Activated CD4-positive, CD25-positive, alpha-beta regulatory T cell (primary cell): ENCODE data around the gene CCNF.
"Not testable (repeated sequence)": the region's sequence is repeated elsewhere in the genome, so short reads cannot be mapped to it uniquely, and the experiment has no call there.

Experiments
- DNase-seq, 4 experiments: peaks; one replicate each; lab custom pipeline; 2025; lab: John Stamatoyannopoulos, UW

CCNF gene

DNA sequence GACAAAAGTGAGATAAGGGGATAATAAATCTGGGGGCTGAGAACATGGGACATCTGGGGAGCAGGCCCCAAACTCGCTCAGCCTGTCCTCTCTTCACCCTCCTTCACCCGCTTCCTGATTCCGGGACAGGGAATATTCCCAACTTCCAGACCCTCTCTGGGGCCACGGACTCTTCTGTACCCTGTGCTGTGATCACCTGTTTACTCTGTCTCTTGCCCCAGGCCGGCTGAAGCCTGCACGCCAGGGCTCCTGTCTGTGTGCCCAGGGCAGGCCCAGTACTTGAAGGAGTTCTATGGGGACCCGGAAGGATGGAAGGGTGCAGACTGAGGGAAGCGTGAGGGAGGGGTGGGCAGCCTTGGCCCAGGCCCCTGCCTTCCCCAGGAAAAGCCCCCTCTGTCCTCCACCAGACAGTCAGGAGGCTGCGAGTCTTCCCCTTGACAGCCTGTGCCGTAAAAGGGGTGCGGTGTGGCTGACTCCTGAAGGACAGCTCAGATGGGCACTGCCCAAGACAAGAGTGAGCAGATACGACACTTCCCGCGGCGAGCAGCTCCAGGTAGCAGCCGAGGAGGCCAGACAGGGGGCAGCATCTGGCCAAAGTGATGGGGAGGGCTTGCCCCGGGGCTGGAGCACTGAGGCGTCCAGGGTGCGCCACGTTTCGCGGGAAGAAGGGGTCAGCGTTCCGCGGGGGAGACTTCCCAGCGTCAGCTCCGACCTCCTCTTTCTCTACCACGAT, 1.0 kb upstream of the CCNF start:
- peak in 1 of 4 experiments; percentile 19 for DNase-seq

DNA sequence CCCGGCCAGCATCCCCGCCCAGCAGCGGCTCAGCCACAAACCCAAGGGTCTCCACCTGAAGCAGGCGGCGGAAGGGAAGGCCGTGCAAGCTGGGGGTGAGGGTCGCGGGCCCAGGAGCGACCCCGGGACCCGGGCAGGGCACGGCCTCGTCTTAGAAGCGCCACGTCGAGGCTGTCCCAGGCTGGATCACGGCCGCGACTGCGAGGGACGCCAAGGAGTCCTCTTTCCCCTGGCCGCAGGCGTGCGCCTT, 538 bp upstream of the CCNF start:
- no peak for DNase-seq

DNA sequence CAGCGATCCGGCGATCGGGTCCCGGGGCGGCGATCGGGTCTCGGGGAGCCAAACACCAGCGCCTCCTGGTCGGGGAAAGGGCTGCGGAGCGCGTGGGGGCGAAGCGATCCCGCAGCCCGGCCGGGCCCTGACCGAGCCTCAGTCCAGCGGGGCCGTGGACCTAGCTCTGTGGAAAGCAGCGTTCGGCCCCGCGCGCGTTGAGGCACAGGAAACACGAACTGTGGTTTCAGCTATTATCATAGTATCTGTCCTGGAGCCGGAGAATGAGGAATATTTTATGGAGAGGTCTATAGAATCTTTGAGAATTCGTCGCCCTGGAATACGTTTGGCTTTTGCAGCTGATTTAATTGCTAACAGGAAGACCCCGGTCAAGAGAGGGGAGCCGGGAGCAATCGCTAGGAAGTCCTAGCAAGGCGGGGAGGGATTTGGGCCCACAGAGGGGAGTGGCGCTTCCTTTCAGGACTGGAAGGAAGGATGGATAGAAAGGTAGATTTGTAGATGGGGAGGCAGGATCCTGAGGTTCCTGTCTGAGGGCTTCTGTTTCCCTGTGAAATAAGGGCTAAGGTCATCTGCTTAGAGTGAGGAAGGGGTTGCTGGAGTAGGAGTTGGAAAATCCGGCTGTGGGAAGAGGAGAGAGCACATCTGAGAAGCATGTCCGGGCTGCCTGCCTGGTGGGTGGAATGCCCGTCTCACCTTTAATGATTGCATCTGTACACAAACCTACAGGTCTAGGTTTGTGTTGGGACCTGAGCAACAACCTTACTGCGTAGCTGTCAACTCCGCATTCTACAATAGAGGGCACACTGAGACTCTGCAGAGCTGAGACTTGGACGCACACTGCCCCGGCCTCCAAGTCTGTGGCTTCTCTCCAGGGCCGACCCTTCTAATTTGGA, 770 bp downstream of the CCNF start:
- no peak for DNase-seq

GRCh38 chr16:2432286-2432685, 3.0 kb downstream of the CCNF start:
- DNase-seq: no peak

DNA sequence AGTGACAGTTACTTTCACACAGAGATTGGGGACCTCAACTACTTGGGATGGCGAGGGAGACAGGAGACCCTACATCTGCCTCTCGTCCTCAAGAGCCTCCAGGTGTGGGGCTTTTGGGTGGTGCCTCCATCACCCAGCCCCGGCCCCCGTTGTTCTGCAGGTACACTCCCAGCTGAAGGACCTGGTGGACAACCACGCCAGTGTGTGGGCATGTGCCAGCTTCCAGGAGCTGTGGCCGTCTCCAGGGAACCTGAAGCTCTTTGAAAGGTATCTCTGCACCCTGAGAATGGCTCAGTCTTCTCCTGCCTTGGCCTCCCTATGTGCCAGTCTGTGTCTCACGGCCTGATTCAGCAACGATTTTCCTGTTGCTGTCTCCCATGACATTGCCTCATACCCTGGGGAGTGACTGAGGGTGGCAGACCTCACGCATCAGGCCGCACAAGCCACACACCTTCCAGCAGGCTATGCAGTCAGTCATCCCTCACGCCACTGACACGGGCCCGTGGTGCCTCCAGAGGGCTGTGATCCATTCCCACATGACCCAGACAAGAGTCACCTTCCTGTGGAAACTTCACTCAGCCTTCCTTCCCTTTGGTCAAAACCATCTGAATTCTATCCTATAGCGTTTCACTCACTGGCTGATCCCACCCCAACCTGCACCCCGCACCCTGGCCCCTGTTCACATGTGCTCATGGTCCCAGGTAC, 3.7 kb downstream of the CCNF start:
- DNase-seq: no peak

- not testable (repeated sequence) for DNase-seq
These were observed 6.0 kb downstream of the CCNF start for GRCh38 chr16:2435236-2435635.

DNA sequence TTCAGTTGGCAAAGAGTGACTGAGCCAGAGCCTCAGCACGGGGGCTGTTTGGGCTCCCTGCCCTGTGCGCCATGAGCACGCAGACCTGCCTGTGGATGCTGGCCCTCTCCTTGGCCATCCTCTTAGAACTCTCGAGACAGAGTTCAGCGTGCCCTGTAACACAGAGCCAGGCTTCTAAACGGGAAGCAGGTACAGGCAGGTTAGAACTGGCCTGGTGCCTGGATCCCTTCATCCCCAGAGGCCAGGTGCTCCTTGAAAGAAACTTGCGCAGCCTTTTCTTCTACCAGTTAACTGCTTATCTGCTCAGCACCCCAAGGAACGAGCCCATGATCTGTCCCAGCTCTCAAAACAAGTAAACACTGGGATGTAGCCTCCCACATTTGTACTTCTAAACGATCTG, 6.9 kb downstream of the CCNF start:
- DNase-seq: no peak

DNA sequence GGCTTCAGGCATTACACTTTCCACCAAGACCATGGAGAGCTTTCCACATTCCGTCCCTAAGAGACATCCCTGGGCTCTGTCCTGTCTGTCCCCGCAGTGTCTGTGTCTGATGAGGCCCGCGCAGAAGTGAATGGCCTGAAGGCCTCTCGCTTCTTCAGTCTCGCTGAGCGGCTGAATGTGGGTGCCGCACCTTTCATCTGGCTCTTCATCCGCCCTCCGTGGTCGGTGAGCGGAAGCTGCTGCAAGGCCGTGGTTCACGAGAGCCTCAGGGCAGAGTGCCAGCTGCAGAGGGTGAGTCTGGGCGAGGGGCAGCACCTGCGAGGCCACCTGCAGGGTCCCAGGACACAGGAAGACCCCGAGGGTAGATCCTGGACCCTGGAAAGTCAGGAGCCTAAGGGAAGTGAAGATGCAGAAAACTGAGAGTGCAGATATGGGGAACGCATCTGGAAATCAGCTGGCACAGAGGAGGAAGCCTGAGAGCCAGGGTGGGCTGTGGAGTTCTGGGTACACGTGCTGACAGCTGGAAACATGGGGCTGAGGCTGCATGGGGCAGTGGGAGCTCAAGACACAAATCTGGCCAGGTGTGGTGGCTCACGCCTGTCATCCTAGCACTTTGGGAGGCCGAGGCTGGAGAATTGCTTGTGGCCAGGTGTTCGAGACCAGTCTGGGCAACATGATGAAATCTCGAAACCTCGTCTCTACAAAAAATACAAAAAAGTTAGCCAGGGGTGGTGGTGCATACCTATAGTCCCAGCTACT, 8.0 kb downstream of the CCNF start:
- no peak for DNase-seq

GRCh38 chr16:2438121-2438520, 8.9 kb downstream of the CCNF start:
- DNase-seq: no peak

- DNase-seq: no peak
These were observed 10.4 kb downstream of the CCNF start for GRCh38 chr16:2439598-2439997.

GRCh38 chr16:2441143-2441804, 12.0 kb downstream of the CCNF start:
- DNase-seq: not testable (repeated sequence)

GRCh38 chr16:2443555-2443954, 14.3 kb downstream of the CCNF start:
- no peak for DNase-seq

- DNase-seq: no peak
These were observed 18.8 kb downstream of the CCNF start for GRCh38 chr16:2447920-2448583.

DNA sequence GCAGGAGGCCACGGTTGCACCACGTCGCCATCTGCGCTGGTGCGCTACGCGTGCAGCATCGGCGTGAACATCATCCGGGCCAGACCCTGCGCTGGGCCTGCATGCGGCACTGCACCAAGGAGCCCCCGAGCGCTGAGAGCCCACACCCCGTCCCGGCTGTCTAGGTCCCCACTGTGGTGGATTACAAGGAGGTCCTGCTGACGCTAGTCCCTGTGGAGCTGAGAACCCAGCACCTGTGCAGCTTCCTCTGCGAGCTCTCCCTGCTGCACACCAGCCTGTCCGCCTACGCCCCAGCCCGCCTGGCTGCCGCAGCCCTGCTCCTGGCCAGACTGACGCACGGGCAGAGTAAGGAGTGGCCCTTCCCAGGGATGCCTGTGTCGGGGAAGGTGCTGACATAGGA, 19.9 kb downstream of the CCNF start:
- no peak for DNase-seq

GRCh38 chr16:2450535-2450934, 21.3 kb downstream of the CCNF start:
- DNase-seq: no peak

DNA sequence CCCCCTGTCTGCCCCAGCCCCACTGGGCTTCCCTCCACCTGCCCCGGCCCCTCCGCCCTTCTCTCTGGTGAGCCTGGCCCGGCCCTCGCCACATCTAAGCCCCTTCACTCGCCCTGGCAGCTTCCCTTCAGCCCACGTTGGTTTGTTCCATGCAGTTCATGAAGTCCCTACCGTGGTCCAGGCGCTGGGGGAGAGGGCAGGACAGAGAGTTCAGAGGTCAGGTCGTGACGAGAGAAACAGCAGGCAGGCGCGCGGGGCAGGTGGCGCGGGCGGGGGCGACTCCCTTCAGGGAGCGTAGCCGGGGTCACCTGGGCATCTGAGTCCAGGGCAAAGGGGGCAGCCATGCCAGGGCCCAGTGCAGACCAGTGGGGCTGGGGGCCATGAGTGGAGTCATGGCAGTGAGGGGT, 21.7 kb downstream of the CCNF start:
- DNase-seq: no peak

DNA sequence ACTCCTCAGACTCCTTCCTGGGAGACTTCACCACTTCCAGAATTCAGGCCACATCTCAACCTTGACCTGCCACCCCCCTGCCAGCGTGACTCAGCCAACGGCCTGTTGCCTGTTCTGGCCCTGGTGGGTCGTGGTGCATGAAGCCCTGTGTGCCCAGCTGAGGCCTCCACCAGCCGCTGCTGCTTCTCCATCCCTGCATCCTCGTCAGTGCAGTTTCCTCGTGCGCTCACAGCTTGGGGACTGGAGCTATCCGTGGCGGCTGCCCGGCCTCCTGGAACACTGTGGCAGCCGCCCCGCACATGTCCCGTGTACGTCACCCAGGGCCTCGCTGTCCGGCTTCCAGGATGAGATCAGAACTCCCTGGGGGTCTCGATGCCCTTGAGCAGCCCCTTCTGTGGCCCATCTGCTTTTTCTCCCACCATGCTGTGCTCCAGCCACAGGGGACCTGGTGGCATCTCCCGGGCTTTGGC, 22.6 kb downstream of the CCNF start:
- no peak for DNase-seq

GRCh38 chr16:2452650-2453049, 23.4 kb downstream of the CCNF start:
- DNase-seq: no peak

DNA sequence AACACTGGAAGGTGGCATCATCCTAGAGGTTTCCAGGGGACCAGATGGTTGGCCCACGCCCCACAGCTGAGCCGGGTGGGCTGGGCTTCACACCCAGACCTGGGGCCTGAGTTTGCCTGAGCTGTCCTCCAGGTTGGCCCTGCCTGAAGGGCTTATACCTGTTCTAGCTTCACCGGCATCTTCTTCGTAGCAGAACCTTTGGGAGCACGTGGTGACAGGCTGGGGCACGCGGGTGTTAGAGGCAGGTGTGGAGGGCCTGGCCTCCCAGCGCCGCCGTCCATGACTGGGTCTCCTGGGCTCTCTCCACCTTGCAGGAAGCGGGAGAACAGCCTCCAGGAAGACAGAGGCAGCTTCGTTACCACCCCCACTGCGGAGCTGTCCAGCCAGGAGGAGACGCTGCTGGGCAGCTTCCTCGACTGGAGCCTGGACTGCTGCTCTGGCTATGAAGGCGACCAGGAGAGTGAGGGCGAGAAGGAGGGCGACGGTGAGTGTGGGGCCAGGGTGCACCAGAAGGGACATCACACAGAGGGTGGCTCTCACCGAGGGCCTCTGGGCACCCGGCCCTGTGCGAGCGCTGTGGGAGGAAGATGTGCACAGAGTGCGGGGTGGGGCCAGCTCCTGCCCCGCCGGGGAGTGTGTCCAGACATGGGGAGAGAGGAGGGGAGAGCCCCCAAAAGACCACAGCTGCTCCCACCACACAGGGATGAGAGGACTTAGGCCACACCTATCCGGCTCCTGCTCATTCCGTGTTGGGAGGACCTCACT, 26.0 kb downstream of the CCNF start:
- DNase-seq: no peak

DNA sequence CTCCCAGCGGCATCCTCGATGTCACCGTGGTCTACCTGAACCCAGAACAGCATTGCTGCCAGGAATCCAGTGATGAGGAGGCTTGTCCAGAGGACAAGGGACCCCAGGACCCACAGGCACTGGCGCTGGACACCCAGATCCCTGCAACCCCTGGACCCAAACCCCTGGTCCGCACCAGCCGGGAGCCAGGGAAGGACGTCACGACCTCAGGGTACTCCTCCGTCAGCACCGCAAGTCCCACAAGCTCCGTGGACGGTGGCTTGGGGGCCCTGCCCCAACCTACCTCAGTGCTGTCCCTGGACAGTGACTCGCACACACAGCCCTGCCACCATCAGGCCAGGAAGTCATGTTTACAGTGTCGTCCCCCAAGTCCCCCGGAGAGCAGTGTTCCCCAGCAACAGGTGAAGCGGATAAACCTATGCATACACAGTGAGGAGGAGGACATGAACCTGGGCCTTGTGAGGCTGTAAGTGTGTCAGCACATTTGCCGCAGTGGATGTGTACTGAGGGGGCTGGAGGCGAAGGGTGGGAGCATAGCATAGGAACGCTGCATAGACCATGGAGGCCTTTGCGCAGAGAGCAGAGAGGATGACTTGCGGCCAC, 27.4 kb downstream of the CCNF start:
- no peak for DNase-seq
